ENCODE measurements around the gene FAM81A.
"Not testable (repeated sequence)": the region's sequence is repeated elsewhere in the genome, so short reads cannot be mapped to it uniquely, and the experiment has no call there.

The FAM81A gene

DNA sequence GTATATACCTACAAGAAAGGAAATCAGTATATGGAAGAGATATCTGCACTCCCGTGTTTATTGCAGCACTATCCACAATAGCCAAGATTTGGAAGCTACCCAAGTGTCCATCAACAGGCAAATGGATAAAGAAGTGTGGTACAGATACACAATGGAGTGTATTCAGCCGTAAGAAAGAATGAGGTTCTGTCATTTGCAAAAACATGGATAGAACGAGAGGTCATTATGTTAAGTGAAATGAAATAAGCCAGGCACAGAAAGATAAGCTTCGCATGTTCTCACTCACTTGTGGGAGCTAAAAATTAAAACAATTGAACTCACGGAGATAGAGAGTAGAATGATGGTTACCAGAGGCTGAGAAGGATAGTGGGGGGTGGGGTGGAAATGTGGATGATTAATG is 53.1 kb downstream of the FAM81A start:
- no peak for DNase-seq

DNA sequence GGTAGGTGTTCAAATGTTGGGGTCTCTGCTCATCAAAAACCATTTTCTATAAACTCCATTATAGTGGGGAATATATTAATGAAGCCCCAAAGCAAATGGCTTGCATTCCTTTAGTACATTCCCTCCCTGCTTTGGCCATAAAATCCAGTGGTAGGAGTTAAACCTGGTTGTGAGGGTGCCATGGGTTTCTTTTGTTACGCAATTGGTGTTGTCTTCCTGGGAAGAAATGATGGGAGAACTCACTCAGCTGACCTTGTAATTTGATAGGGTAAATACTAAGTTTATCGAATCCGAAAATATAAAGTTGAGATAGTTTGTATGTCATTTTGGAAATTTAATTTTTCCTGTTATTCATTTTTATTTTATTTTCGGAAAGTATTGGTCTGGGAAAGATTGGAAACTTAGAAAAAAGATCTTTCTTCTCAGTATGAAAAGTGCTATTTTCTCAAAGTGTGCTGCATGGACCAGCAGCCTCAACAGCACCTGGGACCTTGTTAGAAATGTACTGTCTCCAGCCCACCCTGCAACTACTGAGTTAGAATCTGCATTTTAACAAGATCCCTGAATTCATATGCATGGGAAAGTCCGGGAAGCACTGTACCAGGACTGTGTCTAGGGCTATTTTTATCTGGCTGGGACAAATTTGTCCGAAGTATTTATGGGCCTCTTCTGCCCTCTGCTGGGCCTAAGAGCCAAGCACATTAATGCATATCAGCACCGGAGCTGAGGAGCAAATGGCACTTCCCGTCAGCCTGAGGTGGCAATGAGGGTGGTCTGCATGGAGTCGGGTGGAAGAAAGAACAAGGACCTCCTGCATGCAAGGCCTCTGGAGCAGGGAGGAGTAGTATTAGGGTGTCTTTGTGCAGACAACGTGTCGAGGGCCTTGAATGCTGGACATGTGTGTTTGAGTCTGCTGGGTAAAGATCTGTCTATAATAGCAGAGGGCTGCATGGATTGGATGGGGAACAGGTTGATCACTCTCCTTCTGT is 54.7 kb downstream of the FAM81A start:
- peak; percentile 45 for DNase-seq

DNA sequence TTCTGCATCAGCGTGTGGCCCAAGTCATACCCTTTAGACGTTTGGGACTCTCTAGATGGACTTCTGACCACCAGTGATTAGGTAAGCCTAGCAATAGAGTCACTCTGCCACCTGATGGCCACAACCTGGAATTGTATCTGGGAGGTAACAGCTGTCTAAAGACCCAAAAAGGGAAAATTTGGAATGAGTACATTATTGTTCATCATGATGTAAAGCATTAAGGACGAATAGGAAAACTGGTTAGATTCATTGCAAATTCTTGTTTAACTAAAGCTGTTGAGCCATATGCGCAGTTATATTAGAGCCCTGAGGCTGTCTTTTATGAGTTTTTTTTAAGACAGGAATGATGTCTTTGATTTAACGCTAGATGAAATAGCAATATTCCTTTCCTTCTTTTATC is 63.6 kb downstream of the FAM81A start:
- no peak for DNase-seq

DNA sequence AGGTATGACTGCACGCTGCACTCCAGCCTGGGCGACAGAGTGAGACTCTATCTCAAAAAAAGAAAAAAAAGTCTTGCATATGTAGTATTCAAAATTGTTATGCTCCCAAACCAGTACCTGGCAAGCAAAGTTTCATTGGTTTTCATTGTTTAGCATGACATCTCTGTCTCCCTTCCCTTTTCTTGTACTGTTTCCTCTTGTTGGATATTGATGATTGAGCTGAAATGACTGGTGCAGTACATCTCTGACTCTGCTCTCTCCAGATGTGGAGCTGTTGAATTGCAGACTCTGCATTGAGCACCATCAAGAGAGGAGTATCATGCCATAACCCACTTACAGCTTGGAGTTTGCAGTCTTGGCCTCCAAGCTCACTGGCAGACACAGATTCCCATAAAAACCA is 77.2 kb downstream of the FAM81A start:
- no peak for DNase-seq

DNA sequence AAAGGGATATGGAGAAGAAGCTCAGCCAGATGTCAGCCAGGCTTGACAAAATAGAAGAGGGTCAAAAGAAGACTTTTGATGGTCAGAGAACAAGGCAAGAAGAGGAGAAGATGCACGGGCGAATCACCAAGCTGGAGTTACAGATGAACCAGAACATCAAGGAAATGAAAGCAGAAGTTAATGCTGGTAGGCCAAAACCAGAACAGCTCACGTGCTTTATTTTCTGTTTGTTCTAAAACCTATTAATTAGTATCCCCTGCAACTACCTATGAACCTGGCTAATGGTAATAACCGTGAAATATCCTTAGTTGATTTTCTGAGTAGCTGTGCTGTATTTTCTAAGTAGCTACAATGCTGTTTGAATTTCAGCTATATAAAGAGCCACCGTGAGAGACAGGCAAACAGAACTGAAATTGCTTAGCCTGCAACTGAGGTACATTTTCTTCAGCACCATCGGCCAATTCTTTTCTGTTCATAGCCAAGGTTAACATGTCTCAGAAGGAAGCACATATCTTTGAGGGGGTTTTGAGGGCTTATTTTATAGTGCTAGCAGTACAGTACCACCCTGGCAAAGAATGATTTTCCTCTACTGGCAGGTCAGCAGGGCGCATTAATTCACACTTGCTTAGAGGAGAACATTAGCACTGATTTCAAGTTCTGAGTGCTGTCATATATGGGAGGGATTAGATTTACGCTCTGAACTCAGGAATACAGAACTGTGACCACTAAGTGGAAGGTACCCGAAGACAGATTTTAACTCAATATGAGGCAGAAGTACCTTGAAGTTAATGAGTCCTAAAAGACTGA is 78.9 kb downstream of the FAM81A start:
- no peak for DNase-seq

DNA sequence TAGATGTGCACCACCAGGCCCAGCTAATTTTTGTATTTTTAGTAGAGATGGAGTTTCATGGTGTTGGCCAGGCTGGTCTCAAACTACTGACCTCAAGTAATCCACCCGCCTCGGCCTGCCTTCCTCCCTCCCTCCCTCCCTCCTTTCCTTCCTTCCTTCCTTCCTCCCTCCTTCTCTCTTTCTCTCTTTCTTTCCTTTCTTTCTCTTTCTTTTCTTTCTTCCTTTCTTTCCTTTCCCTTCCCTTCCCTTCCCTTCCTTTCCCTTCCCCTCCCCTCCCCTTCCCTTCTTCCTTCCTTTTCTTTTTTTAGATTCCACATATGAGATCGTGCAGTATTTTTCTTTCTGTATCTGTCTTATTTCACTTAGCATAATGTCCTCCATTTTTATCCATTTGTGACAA is 81.3 kb downstream of the FAM81A start:
- no peak for DNase-seq

DNA sequence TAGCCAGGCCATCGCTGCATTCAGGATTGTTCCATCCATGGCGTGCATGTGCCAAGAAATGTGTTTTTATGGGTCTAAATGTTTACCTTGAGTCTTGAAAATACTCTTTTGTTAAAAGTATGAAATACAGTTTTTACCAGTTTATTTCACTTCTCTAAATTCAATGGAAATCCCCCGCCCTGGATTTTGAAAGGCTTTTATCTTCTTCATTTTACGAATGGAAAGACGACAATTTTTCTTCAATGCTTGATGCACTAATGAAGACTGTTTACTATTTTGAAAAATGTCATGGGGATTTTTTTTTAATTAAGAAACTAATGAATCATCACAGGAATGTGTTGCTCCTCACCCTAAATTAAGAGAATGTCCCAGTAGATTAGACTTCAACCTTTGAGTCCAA is 83.5 kb downstream of the FAM81A start:
- no peak for DNase-seq

DNA sequence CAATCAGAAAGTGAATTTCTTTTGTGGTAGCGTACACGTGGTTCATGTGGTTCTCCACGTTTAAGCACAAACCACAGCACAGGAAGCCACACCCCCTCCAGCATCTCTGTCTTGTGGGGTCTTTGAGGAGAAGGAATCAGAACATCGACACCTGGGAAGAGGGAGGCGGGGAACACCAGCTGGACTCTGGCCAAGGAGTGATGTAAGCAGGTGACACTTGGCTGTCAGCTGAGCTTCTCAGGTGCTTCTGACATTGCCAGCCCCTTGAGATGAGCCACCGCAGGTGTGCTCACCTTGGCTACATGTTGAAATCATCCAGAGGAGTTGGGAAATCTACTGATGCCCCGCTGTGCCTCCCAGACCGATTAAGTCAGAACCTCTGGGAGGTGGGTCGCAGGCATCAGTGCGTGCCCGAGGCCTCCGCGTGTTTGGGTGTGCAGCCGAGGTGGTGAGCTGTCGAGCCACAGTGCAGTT is 85.0 kb downstream of the FAM81A start:
- DNase-seq = no peak

DNA sequence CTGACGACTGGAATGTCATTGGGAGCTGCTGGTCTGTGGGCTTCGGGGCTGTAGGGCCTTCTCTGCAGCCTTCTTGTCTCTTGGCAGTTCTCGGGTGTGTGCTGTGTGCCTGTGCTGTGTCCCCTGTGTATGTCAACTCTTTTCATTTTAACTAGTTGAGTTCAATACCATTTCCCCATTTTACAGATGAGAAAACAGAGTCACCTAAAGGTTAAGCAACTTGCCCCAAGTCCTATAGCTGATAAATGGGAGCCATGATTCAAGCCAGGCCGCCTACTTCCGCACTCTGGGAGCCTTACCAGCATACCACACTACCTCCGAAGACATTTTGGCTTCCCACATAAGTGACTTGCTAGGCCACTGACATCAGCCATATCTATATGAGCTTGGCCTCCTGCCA is 85.7 kb downstream of the FAM81A start:
- DNase-seq = no peak

DNA sequence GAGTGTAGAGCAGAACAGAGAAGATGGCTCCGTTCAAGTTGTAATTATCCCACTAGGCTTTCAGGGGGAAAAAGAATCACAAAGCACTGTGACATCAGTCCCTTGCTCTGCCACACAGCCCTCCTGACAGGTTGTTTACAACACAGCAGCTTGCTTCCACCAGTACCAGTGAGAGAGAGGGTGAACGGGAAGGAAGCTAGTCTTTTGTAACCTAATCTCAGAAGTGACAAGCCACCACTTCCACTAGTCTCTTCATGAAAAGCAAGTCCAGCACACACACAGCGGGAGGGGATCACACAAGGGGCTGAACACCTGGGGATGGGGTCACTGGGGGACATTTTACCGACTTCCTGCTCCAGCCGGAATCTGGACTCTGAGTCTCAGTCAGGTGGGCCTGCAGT is 86.3 kb downstream of the FAM81A start:
- DNase-seq = no peak

DNA sequence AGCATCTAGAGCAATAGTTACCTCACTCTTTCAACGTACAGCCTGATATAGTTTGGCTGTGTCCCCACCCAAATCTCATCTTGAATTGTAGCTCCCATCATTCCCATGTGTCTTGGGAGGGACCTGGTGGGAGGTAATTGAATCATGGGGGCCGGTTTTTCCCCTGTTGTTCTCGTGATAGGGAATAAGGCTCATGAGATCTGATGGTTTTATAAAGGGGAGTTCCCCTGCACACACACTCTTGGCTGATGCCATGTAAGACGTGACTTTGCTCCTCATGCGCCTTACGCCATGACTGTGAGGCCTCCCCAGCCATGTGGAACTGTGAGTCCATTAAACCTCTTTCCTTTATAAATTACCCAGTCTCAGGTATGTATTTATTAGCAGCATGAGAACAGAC is 88.5 kb downstream of the FAM81A start:
- DNase-seq = not testable (repeated sequence)

DNA sequence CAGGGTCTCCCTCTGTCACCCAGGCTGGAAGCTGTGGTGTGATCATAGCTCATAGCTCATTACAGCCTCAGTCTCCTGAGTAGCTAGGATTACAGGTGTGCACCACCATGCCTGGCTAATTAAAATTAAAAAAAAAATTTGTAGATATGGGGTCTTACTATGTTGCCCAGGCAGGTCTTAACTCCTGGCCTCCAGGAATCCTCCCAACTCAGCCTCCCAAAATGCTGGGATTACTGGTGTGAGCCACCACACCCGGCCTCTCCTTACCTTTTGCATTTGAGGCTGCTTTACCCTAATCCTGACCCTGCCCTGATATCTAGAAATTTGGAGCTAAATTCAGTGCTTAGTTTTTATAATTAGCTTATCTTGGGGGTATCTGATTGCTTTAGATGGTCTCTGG is 90.4 kb downstream of the FAM81A start:
- DNase-seq = no peak

DNA sequence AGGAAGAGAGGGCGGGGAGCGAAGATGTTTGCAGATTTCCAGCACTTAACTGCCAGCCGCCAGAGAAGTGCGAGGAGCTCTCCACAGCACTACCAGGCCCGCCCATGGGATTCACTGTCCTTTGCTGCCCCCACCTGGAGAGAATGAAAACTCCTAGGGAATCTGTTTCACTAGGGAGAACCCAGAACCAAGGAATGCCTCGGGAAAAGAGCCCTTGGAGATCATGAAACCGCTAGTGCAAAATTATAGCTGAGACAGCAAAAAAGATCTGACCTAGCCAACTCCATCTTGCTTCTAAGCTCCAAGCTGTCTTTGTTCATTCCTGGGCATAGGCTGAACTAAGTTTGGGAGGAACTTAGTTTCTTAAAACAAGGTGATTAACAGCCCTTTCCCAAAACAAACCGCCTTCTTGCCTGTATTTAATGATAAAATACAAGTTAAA is 91.0 kb downstream of the FAM81A start:
- DNase-seq = peak; percentile 54

DNA sequence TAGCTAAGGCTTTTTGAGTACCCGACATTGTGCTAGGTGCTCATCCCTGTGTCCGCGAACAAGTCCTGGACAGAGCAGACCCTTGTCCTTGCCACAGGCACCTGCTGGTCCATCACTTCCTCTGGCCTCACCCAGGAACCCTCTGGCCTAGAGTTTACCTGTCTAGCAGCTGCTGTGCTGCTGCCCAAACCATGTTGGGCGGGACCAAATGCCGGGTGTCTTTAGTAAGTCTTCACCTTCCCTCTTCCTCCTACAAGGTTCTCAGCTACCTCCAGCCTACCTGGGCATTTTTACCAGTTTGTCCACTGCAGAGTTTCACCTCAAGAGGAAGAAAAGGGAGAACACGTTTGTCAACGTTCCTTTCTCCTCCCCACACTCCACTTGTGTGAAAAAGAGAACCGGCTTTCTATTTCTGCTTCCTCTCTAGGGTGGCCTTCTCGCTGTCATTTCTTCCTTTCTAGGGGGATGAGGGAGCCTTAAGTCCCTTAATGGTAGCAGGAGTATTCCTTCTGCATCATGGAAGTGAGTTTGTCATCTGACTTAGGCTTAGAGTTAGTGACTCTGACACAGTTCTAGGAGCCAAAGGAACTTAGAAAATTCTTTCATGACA is 93.2 kb downstream of the FAM81A start:
- no peak for DNase-seq

DNA sequence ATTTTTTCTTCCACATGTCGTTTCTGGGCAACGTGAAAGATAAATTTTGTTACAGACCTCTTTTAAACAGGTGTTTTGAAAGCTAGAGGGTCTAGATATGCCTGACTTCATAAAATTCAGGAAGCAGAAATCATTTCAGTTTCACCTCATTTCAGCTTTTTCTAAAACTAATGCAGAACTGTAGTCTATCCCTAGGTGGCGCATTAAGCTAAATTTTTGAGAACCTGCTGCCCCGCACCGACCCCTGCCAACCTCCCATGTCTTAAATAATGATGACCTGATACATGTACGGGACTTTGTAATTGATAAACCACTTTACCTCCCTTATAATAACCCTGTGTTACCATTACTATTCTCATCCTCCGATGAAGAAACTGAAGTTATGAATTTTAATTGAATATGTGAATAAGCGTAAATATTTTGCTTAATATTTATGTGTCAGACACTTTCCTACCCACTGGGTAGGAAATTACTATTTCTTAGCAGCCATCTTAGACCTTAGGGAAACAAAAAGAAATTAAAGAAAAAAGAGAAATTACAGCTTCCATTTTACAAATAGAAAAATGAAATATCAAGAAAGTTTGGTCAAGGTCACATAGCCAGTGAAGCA is 94.9 kb downstream of the FAM81A start:
- no peak for DNase-seq

DNA sequence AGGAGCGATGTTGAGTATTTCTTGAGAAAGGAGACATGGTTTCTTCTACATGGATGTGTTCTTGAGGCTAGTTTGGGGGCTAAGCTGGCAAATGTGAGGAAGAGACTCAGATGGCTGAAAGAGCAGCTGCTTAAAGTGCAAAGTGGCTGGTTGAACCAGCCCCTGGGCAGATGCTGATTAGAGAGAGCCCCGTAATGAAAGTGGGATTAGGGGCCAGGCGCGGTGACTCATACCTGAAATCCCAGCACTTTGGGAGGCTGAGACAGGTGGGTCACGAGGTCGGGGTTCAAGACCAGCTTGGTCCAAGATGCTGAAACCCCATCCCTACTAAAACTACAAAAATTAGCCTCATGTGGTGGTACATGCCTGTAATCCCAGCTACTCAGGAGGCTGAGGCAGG is 98.6 kb downstream of the FAM81A start:
- no peak for DNase-seq

DNA sequence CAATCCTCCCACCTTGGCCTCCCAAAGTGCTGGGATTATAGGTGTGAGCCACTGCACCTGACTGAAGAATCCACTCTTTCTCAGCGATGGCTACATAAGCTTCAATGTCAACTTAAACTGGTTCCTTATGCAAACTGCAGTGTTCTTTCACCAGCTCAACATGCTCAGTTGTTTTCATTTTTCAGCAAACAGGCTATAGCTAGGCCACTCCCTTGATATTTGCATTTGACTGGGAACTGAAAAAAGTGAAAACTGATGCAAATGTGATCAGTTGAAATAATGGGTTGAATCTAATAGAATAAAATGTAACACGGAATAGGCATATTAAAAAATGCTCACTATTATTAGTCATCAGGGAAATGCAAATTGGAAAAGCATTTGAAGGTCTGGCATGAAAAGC is 99.4 kb downstream of the FAM81A start:
- no peak for DNase-seq

DNA sequence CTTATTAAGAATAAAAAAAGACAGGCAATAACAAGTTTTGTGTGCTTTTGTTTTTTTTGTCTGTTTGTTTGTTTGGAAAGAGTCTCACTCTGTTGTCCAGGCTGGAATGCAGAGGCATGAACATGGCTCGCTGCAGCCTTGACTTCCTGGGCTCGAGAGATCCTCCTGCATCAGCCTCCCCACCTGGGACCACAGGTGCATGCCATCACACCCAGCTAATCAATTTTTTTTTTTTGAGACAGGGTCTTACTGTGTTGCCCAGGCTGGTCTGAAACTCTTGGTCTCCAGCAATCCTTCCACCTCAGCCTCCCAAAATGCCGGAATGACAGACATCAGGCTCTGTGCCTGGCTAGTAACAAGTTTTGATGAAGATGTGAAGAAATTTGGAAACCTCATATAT is 100.5 kb downstream of the FAM81A start:
- DNase-seq = no peak

DNA sequence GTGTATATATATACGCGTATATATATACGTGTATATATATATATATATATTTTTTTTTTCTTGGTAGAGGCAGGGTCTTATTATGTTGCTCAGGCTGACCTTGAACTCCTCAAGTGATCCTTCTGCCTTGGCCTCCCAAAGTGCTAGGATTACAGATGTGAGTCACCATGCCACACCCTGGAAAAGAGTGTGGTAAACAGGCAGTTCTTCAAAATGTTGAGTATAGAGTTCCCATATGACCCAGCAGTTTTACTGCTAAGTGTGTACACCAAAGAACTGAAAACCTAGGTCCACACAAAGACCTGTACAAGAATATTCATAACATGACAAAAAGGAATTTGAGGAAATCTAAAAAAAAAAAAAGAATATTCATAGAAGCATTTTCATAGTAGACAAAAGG is 101.8 kb downstream of the FAM81A start:
- no peak for DNase-seq

DNA sequence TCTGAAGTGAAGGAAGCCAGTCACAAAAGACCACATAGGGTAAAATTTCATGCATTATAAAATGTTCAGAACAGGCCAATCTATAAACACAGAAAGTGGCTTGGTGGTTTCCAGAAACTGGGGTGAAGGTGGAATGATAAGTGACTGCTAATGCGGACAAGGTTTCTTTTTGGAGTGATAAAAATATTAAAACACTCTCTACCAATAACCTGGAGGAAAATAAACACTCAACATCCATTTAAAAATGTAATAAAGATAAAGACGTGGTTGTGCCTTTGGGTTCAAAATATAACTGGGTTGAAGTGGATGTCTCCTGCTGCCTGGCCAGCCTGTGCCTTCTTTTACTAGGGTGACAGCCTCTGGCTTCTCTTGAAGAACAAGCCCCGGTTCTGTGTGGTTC is 102.7 kb downstream of the FAM81A start:
- DNase-seq = no peak

DNA sequence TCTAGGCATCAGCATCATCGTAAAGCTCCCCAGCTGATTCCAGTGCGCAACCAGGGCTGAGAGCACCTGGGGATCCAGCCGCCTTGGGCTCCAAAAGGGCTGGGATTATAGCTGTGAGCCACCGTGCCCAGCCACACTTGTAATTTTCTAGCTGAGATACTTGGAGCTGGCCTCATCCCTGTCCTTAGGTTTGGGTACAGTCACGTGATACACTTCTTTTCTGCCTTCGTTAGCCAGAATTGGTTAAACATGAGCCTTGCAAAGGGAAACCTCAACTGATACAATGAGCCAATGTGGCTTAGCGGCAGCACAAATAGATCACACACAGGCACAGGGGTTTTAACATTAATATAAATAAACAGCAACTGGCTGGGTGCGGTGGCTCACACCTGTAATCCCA is 103.8 kb downstream of the FAM81A start:
- no peak for DNase-seq

DNA sequence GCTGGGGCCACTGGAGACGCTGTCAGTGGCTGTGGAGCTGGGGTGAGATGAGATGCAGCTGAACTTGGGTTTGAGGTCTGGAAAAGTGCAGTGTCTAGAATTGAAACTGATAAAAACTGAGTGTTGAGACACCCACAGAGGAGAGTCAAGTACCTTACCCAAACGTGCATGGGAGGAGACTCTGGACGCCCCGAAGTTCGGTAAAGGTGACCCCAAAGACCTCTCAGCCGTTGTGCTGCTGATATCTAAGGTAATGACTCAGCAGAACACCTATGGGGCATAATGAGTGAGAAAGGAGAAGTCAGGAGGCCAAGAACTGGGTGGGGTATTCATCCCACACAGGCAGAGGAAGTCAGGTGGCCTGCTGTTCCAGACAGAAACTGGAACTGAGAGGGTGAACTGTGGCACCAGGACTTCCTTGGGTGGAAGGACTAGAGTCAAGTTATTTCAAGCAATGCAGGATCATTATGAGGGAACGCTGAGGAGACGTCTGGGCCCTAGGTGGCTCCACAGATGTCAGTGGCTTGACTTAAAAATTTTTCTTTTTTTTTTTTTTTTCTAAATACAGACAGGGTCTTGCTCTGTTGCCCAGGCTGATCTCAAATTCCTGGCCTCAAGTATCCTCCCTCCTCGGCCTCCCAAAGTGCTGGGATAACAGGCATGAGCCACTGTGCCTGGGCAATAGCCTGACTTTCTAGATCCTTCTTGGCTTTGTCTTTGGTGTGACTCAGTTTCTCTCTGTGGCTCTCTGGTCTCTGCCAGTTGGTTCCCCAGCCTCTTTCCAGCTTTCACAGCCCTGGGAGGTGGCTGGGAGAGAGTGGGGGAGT is 105.9 kb downstream of the FAM81A start:
- no peak for DNase-seq
